ENCODE results near the gene LENG9.

LENG9 gene

GRCh38 chr19:54432144-54432738 lies 31.3 kb downstream of the LENG9 start:
- ChIA-PET POLR2A (no interaction called here), CTCF (no interaction called here)
- no peak for DNase-seq (ENCODE audit: low read depth, low spot score)
- TF ChIP-seq CTCF (IDR thresholded peaks at IDR 0.05; ENCODE audit: insufficient read depth, low read length, missing control alignments), result no peak
- no peak overlapping the region for H3K4me3 ChIP-seq (ENCODE audit: low read depth, low read length)

GRCh38 chr19:54431255-54431838 lies 32.2 kb downstream of the LENG9 start:
- TF ChIP-seq CTCF (IDR thresholded peaks at IDR 0.05; ENCODE audit: insufficient read depth, low read length, missing control alignments), result no peak
- ChIA-PET CTCF (no interaction called here), POLR2A (interaction anchor here (0.5 to 1.4 kb wide), 3 partner anchors 18 to 42 kb away, joined by 3 to 4 read pairs (median 3); partner anchors contain the start of genes CDC42EP5 and LENG8)
- H3K4me3 ChIP-seq (ENCODE audit: low read depth, low read length), result no peak overlapping the region
- no peak for DNase-seq (ENCODE audit: low read depth, low spot score)

GRCh38 chr19:54430306-54431254 lies 33.0 kb downstream of the LENG9 start:
- POLR2A ChIA-PET, result interaction anchor here (0.5 to 1.4 kb wide), 3 partner anchors 18 to 43 kb away, joined by 3 to 4 read pairs (median 3); partner anchors contain the start of genes CDC42EP5 and LENG8
- CTCF ChIA-PET, result interaction anchor here (1.2 kb wide), 1 partner anchor 8 kb away, joined by 4 read pairs; no protein-coding TSS in a partner anchor
- H3K4me3 ChIP-seq (ENCODE audit: low read depth, low read length), result peak overlapping the region; percentile 51
- DNase-seq (ENCODE audit: low read depth, low spot score), result no peak
- no peak for TF ChIP-seq CTCF (IDR thresholded peaks at IDR 0.05; ENCODE audit: insufficient read depth, low read length, missing control alignments)

GRCh38 chr19:54429545-54430227 lies 33.9 kb downstream of the LENG9 start:
- POLR2A ChIA-PET, result interaction anchor here (1.4 kb wide), 1 partner anchor 44 kb away, joined by 4 read pairs; the partner anchor contains the start of gene CDC42EP5
- CTCF ChIA-PET, result interaction anchor here (0.8 to 1.6 kb wide), 4 partner anchors 9 to 51 kb away, joined by 3 to 4 read pairs (median 4); no protein-coding TSS in a partner anchor
- no peak for DNase-seq (ENCODE audit: low read depth, low spot score)
- no peak overlapping the region for H3K4me3 ChIP-seq (ENCODE audit: low read depth, low read length)
- no peak for TF ChIP-seq CTCF (IDR thresholded peaks at IDR 0.05; ENCODE audit: insufficient read depth, low read length, missing control alignments)

- ChIA-PET POLR2A (no interaction called here), CTCF (interaction anchor here (0.8 to 1.6 kb wide), 4 partner anchors 9 to 52 kb away, joined by 3 to 4 read pairs (median 4); no protein-coding TSS in a partner anchor)
- DNase-seq (ENCODE audit: low read depth, low spot score), result no peak
- H3K4me3 ChIP-seq (ENCODE audit: low read depth, low read length), result no peak overlapping the region
- no peak for TF ChIP-seq CTCF (IDR thresholded peaks at IDR 0.05; ENCODE audit: insufficient read depth, low read length, missing control alignments)
Measured at GRCh38 chr19:54429176-54429495, 34.4 kb downstream of the LENG9 start.

Measured in AG04449 (cell line).